ENCODE measurements around the gene HOXD9.
A peak's percentile ranks its signal among the peaks of the same experiment; 100 is the strongest.

The HOXD9 gene

DNA sequence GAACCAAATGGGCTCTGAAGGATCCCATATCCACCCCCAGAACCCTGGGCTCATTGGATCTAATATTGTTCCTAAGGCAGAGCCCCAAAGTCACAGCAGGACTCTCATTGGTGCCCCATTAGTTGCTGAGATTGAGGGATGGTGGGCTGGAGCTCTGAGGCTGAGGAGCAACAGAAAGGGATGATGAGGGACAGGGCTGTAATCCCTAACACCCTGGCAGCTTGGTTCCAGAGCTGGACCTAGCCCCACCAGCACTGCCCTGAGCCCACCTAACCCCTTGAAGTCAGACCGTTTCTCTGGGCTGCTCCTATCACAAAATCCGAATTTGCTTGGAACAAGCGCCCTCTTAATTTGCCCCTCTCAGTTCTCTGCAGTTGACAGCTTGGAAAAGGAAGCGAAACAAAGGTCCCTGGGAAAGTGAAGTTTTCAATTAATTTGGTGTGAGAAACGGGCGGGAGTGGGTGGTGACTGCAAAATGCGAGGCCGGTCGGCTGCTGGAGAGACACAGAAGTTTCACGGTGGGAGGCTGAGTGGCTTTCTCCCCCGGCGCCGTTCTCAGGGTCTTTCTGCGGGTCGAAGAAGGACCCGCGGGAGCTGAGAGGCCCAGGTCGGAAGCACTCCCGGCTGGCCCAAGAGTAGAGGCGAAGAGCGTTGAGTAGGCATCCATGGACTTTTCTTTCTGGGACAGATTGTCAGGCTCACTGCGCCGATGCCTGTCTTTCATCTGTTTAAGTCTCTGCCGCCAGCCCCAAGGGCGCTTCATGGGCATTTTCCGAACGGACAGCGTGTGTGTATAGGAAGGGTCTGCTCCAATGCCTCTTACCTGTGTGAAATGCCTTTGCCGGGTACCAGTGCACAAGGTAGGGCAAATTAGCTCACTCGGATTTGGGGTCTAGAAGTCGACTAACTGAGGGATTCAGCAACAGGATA lies 30.9 kb upstream of the HOXD9 start:
- H3K4me1 ChIP-seq (ENCODE audit: control insufficient read depth in 1 of 2, insufficient read depth in 1 of 2, low read depth in 1 of 2, low read length in 1 of 2), result peaks cover 24 to 38% of the 10 kb centered on the region in 2 experiments
- peaks cover 100% of the 10 kb centered on the region for H3K27me3 ChIP-seq
- H3K4me3 ChIP-seq (ENCODE audit: low read depth in 1 of 2, low read length in 1 of 2), result no peak overlapping the region
- no peaks in the 10 kb centered on the region for H3K36me3 ChIP-seq
- no peak for TF ChIP-seq CTCF (IDR thresholded peaks at IDR 0.05)
- H3K9me3 ChIP-seq, result no peaks in the 10 kb centered on the region
- H3K27ac ChIP-seq, result no peak overlapping the region

DNA sequence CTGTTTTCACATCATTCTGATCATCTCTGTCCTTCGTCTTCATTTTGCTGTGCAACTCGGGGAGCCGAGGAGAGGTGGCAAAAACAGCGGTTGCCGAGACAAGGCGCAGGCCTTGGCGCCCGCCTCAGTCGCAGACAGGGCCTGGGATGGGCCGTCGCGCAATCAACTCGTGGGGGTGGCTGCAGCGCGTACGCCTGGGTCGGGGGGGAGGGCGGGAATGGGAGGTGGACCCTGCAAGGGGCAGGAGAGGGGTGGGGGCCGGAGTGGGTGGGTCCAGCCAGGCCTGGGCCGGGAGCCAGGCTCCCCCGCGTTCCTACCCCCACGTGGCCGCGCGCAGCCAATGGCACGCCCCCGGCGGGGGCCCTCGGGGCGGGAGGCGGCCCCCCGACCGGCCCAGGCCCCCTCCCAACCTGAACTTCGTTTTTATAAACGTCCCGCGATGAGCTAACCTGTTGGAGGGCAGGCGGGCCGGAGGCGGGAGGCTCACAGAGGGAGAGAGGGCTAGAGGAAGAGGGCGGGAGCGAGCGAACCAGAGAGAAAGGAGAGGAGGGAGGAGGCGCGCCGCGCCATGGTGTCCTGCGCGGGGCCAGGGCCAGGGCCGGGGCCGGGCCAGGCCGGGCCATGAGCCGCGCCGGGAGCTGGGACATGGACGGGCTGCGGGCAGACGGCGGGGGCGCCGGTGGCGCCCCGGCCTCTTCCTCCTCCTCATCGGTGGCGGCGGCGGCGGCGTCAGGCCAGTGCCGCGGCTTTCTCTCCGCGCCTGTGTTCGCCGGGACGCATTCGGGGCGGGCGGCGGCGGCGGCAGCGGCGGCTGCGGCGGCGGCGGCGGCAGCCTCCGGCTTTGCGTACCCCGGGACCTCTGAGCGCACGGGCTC lies 30.0 kb upstream of the HOXD9 start, which contains the start of gene HOXD13:
TSS of gene HOXD13 (plus strand) at position 452 of the 875 bp plus-strand sequence. CDS start at position 622, 170 bp downstream.
- Histone ChIP-seq H3K9me3 (no peaks in the 10 kb centered on the region), H3K4me1 (ENCODE audit: control insufficient read depth in 1 of 2, insufficient read depth in 1 of 2, low read depth in 1 of 2, low read length in 1 of 2) (peaks cover 33 to 47% of the 10 kb centered on the region in 2 experiments), H3K27me3 (peaks cover 100% of the 10 kb centered on the region), H3K4me3 (ENCODE audit: low read depth in 1 of 2, low read length in 1 of 2) (peak within 1 kb of the TSS in 1 of 2 experiments; percentile 41), H3K27ac (no peak within 1 kb of the TSS), H3K36me3 (no peaks in the 10 kb centered on the region)
- no peak for TF ChIP-seq CTCF (IDR thresholded peaks at IDR 0.05)

GRCh38 chr2:176093145-176093897 lies 29.2 kb upstream of the HOXD9 start:
- no peaks in the 10 kb centered on the region for H3K9me3 ChIP-seq
- no peaks in the 10 kb centered on the region for H3K36me3 ChIP-seq
- peaks cover 100% of the 10 kb centered on the region for H3K27me3 ChIP-seq
- no peak overlapping the region for H3K27ac ChIP-seq
- H3K4me3 ChIP-seq (ENCODE audit: low read depth in 1 of 2, low read length in 1 of 2), result peak overlapping the region in 1 of 2 experiments; percentile 41
- TF ChIP-seq CTCF (IDR thresholded peaks at IDR 0.05), result no peak
- H3K4me1 ChIP-seq (ENCODE audit: control insufficient read depth in 1 of 2, insufficient read depth in 1 of 2, low read depth in 1 of 2, low read length in 1 of 2), result peaks cover 33 to 43% of the 10 kb centered on the region in 2 experiments

DNA sequence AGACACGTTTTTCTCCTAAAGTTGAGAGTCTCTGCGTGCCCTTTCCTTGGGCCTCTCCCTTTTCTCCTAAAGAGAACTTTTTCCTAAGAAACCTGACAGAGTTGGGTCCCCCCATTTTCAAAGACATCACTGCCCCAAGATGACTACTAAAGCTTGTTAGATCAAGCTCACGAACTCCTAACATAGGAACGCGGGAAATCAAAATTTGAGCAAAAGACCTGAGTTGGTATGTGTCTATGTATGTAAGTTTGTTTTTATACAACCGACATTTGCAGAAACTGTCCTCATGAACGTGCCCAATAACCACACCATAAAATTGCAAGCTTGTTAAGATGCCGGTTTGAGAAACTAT lies 28.6 kb upstream of the HOXD9 start:
- no peak overlapping the region for H3K27ac ChIP-seq
- H3K27me3 ChIP-seq, result peaks cover 100% of the 10 kb centered on the region
- H3K4me1 ChIP-seq (ENCODE audit: control insufficient read depth in 1 of 2, insufficient read depth in 1 of 2, low read depth in 1 of 2, low read length in 1 of 2), result peaks cover 32 to 40% of the 10 kb centered on the region in 2 experiments
- H3K4me3 ChIP-seq (ENCODE audit: low read depth in 1 of 2, low read length in 1 of 2), result no peak overlapping the region
- no peaks in the 10 kb centered on the region for H3K9me3 ChIP-seq
- no peaks in the 10 kb centered on the region for H3K36me3 ChIP-seq
- TF ChIP-seq CTCF (IDR thresholded peaks at IDR 0.05), result no peak

GRCh38 chr2:176094349-176094748 lies 28.2 kb upstream of the HOXD9 start:
- peaks cover 100% of the 10 kb centered on the region for H3K27me3 ChIP-seq
- H3K36me3 ChIP-seq, result no peaks in the 10 kb centered on the region
- peaks cover 32 to 40% of the 10 kb centered on the region in 2 experiments for H3K4me1 ChIP-seq (ENCODE audit: control insufficient read depth in 1 of 2, insufficient read depth in 1 of 2, low read depth in 1 of 2, low read length in 1 of 2)
- no peak overlapping the region for H3K27ac ChIP-seq
- no peaks in the 10 kb centered on the region for H3K9me3 ChIP-seq
- no peak for TF ChIP-seq CTCF (IDR thresholded peaks at IDR 0.05)
- H3K4me3 ChIP-seq (ENCODE audit: low read depth in 1 of 2, low read length in 1 of 2), result no peak overlapping the region

Data from neutrophil (primary cell).